GM15510 (cell line): ENCODE results near the gene TNIP3.

Source experiments
- POLR2A ChIP-seq: IDR thresholded peaks from 3 replicates; pipeline ENCODE4 v1.6.1; 2011; ENCODE audit warnings: borderline replicate concordance; ENCODE audit not compliant: insufficient read length; ENCODE audit errors: extremely low read depth

Gene TNIP3

GRCh38 chr4:121088867-121089266, 75.3 kb downstream of the TNIP3 start:
- no peak for TF ChIP-seq POLR2A
